ENCODE results near the gene PASK.

GRCh38 chr2:241070361-241070760 lies 78.9 kb downstream of the PASK start:
- TF ChIP-seq CTCF (conservative IDR thresholded peaks at IDR 0.05 in 1 of 2, IDR thresholded peaks at IDR 0.05 in 1 of 2; ENCODE audit: low read depth in 1 of 2, low read length in 2 of 2) (no peak), EZH2 (IDR thresholded peaks at IDR 0.05; ENCODE audit: low read length, missing control alignments) (no peak)
